Fibroblast of the conjunctiva (primary cell): ENCODE measurements around the gene TICRR.

Experiments
- DNase-seq: peaks from one replicate; pipeline ENCODE4 v3.0.0-alpha.2; 2010; ENCODE audit warnings: low read depth

The TICRR gene

DNA sequence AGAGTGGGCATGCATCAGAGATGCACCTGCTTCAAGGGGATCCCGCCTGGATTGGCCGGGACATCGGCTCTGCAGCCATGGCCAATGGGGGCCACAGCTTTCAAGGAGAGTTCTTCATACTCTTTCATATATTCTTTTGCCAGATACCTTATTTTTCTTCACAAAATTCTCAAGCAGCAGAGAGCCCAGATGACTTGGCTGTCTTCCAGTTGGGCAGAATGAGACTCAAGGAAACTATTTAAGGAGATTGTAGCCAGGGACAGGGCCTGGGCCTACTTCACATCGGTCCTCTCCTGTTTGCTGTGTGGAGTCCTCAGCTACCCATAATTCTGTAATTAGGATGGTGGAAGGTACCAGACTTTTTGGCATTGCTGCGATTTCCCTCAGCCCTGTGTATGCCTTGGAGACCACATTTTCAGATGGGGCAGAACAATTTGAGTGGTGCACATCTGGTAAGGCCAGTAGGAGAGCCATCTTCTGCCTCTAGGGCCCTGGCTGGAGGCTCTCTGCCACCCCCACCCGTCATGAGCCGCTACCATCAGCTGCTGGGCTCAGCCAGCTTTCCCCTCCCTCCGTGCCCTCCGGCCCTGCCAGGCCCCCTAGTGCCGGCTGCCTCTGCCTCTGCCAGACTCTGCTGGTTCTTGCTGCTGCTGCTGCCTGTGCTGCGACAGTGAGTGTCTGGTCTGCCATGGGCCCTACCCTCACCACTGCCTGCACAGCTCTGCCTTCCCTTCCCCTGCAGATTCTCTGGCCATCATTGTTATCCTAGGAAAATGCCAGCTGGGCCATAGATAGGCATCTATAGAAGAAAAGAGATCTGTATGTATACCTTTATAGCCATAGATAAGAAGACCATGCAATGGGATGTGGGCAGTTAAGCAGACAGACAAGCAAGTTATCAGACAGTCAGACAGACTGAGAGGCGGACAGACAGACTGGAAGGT is 97.2 kb downstream of the TICRR start:
- no peak for DNase-seq

DNA sequence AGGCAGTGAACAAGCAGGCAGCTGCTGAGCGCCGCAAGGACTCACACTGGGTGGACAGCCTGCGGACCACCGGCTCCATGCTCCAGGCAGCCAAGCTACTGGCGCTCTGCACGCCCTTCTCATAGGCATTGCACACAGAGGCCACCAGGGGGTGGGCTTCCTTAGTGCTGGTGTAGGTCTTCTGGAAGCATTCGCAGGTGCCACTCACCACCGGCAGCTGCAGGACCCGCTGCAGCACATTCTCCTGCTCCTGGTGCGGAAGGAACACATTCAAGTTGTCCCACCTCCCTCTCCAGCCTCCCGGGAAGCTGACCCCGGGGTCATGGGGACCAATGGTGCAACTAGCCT is 97.9 kb downstream of the TICRR start:
- no peak for DNase-seq

DNA sequence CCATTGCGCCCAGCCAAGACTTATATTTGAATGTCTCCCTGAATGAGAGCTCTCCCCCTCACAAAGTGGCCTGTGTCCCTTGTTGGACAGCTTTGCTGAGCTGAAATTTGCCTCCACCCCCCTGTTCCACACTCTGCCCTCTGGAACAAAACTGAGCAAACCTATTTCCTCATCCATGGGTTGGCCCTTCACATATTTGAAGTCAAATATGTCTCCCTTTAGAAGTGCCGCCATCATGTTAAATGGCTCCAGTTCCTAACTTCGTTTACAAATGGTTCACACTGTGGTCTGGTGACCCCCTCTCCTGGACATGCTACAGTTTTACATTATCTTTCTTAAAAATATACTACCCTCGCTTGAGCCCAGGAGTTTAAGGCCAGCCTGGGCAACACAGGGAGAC is 99.3 kb downstream of the TICRR start:
- DNase-seq = no peak

DNA sequence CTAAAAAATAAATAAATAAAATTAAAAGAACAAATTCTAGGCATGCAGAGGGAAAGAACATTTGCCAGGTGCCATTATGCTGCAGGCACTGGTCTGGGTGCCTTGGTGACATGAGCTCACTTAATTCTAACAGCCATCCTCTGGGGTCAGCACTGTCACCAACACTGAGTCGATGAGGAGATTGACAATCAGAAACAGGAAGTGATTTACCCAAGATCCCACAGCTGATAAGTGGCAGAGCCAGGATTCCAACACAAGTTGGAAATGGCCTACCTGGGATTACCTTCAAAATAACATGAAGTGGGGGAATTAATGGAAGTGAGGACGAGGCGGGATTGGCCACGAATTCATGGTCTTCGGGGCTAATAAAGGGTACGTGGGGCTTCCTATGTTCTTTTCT is 100.3 kb downstream of the TICRR start:
- DNase-seq = no peak

DNA sequence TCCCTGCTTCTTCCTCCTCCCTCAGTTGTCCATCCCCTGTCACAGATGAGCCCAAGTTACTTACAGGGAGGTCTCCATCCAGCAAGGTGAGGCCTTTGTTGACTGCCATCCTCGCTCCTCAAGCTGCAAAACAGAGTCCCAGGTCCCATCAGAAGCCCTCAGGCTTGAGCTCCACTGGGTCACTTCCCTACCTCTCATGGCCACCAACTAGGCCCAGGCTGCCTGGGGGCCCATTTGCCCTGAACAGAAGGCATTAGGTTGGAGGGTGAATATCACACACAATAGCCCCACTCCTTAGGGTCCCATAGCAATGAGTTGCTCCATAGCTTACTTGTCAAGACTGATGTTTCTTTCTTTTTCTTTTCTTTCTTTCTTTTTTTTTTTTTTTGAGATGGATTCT is 102.1 kb downstream of the TICRR start:
- DNase-seq = no peak
